CD14-positive monocyte (primary cell): ENCODE data around the gene PXMP4. TPM values are rescaled to one million over a fixed set of nuclear protein-coding genes. Genes with fewer than 3 reads are reported as not detected.

Experiments used
- DNase-seq, 3 donors: peaks; one replicate each; pipeline ENCODE4 v3.0.0-alpha.2; 2011 to 2022
- H2AFZ ChIP-seq: 2 replicates; pipeline ENCODE4 v1.6.0; 2012; ENCODE audit warnings: mild to moderate bottlenecking, low read depth, low read length, inconsistent platforms; ENCODE audit not compliant: insufficient read depth, poor library complexity, severe bottlenecking
- H3K27ac ChIP-seq, 2 donors: 1 replicate in 1 of 2; 2 replicates in 1 of 2; pipeline ENCODE4 v1.5.1; 2012 to 2013; ENCODE audit warnings: low read length in 2 of 2, control low read depth in 1 of 2, inconsistent platforms in 1 of 2, low read depth in 1 of 2, mild to moderate bottlenecking in 1 of 2
- H3K27me3 ChIP-seq, 2 donors: one replicate each; pipeline versions ENCODE4 v1.6.0 to v1.6.1; 2011 to 2013; ENCODE audit warnings: low read length in 2 of 2; ENCODE audit not compliant: control insufficient read depth in 2 of 2, insufficient read depth in 2 of 2
- H3K36me3 ChIP-seq, 2 donors: replicated peaks in 1 of 2; 1 replicate in 1 of 2; 2 replicates in 1 of 2; pipeline versions ENCODE4 v1.5.1 to v1.6.1; 2012 to 2013; ENCODE audit warnings: low read length in 2 of 2, control low read depth in 1 of 2, inconsistent platforms in 1 of 2, mild to moderate bottlenecking in 1 of 2; ENCODE audit not compliant: insufficient read depth in 2 of 2, control insufficient read depth in 1 of 2
- H3K4me1 ChIP-seq, 2 donors: 1 replicate in 1 of 2; 2 replicates in 1 of 2; pipeline versions ENCODE4 v1.5.1 to v1.6.1; 2012 to 2013; ENCODE audit warnings: low read length in 2 of 2, control low read depth in 1 of 2, inconsistent platforms in 1 of 2, mild to moderate bottlenecking in 1 of 2, moderate library complexity in 1 of 2; ENCODE audit not compliant: insufficient read depth in 2 of 2, control insufficient read depth in 1 of 2
- H3K4me2 ChIP-seq: replicated peaks from 2 replicates; pipeline ENCODE3; 2012; ENCODE audit warnings: low read length, moderate library complexity, mild to moderate bottlenecking; ENCODE audit not compliant: poor library complexity, severe bottlenecking; ENCODE audit errors: extremely low read depth
- H3K4me3 ChIP-seq, 3 experiments: fragments of 200-600 bp in 1 of 3; sonication (generic) in 1 of 3; replicated peaks in 1 of 3; 1 replicate in 2 of 3; 2 replicates in 1 of 3; pipeline ENCODE4 v1.5.1; 2011 to 2013; ENCODE audit warnings: low read length in 3 of 3, mild to moderate bottlenecking in 3 of 3, control low read depth in 2 of 3, low read depth in 2 of 3, inconsistent platforms in 1 of 3, moderate library complexity in 1 of 3
- H3K79me2 ChIP-seq: 2 replicates; pipeline ENCODE4 v1.6.0; 2012; ENCODE audit warnings: mild to moderate bottlenecking, control low read depth, inconsistent platforms, low read length, moderate library complexity; ENCODE audit not compliant: insufficient read depth
- H3K9ac ChIP-seq: 2 replicates; pipeline ENCODE4 v1.6.0; 2017; ENCODE audit warnings: low read length, mild to moderate bottlenecking; ENCODE audit not compliant: insufficient read depth, poor library complexity, severe bottlenecking
- H3K9me3 ChIP-seq, 2 donors: replicated peaks in 1 of 2; 1 replicate in 1 of 2; 2 replicates in 1 of 2; pipeline versions ENCODE4 v1.5.1 to v1.6.1; 2012 to 2013; ENCODE audit warnings: low read length in 2 of 2, control low read depth in 1 of 2; ENCODE audit not compliant: control insufficient read depth in 1 of 2, insufficient read depth in 1 of 2
- H4K20me1 ChIP-seq: 2 replicates; pipeline ENCODE4 v1.6.0; 2012; ENCODE audit warnings: mild to moderate bottlenecking, low read length, control low read depth, moderate library complexity; ENCODE audit not compliant: insufficient read depth
- H3K27ac Mint-ChIP-seq, 7 donors: one replicate each; pipeline ENCODE4 v1.8.0; 2020; ENCODE audit warnings: mild to moderate bottlenecking in 7 of 7, mixed read lengths in 7 of 7, moderate library complexity in 6 of 7, inconsistent platforms in 2 of 7
- H3K27me3 Mint-ChIP-seq, 3 donors: one replicate each; pipeline ENCODE4 v1.8.0; 2021 to 2022; ENCODE audit warnings: low read depth in 3 of 3, mild to moderate bottlenecking in 3 of 3, mixed read lengths in 3 of 3, moderate library complexity in 3 of 3, inconsistent platforms in 1 of 3
- H3K36me3 Mint-ChIP-seq, 2 donors: one replicate each; pipeline ENCODE4 v1.8.0; 2020; ENCODE audit warnings: mixed read lengths in 2 of 2, inconsistent platforms in 1 of 2, mild to moderate bottlenecking in 1 of 2
- H3K4me1 Mint-ChIP-seq: one replicate; pipeline ENCODE4 v1.8.0; 2020; ENCODE audit warnings: mild to moderate bottlenecking, mixed read lengths
- H3K4me3 Mint-ChIP-seq, 2 donors: one replicate each; pipeline ENCODE4 v1.8.0; 2020; ENCODE audit warnings: mild to moderate bottlenecking in 2 of 2, mixed read lengths in 2 of 2, moderate library complexity in 1 of 2
- H3K9me3 Mint-ChIP-seq, 7 donors: one replicate each; pipeline ENCODE4 v1.8.0; 2020 to 2022; ENCODE audit warnings: mixed read lengths in 7 of 7, mild to moderate bottlenecking in 6 of 7, moderate library complexity in 6 of 7, inconsistent platforms in 2 of 7
- WGBS: methylation state at CpG from one replicate; pipeline ENCODE4 v1.1.5; 2013; ENCODE audit warnings: missing lambda C conversion rate; ENCODE audit not compliant: insufficient coverage; 5-methylcytosine and 5-hydroxymethylcytosine counted together
- intact Hi-C, 2 donors: fragments of 100-400 bp; cut with micrococcal nuclease; formaldehyde crosslinking; loops; one replicate each; pipeline versions ENCODE4 v1.15.0 to v1.15.1; 2023
- polyA plus RNA-seq, 3 donors: library from polyadenylated mRNA; depleted of rRNA in 1 of 3; unstranded in 2 of 3; stranded (reverse) in 1 of 3; fragments of 300-500 nt in 2 of 3; fragments of >200 nt in 1 of 3; fragmentation: Illumina TruSeq in 2 of 3; gene quantifications; 1 replicate in 2 of 3; 2 replicates in 1 of 3; pipeline ENCODE4 v1.2.3, GENCODE V29; 2012 to 2021
- TF ChIP-seq, protein P1 (sequence below): fragments of 200-600 bp; IDR thresholded peaks from one replicate; pipeline ENCODE4 v1.8.0; 2022; ENCODE audit warnings: antibody characterized with exemption, mild to moderate bottlenecking

The PXMP4 gene
- polyA plus RNA-seq, 3 donors = 4.9 to 11.4 (median 9.0) TPM

- Mint-ChIP-seq H3K4me3 (no peak overlapping the region), H3K36me3 (peaks cover 2 to 17% of the 10 kb centered on the region in 2 donors), H3K9me3 (no peaks in the 10 kb centered on the region), H3K27me3 (peaks cover 2 to 8% (median 3%) of the 10 kb centered on the region in 3 donors), H3K27ac (peak overlapping the region in 1 of 7 donors; percentile 47), H3K4me1 (peaks cover 27% of the 10 kb centered on the region)
- Histone ChIP-seq H3K4me3 (no peak overlapping the region), H2AFZ (no peak overlapping the region), H4K20me1 (peaks cover 9% of the 10 kb centered on the region), H3K36me3 (no peaks in the 10 kb centered on the region), H3K4me2 (no peak overlapping the region), H3K27ac (no peak overlapping the region), H3K9ac (no peak overlapping the region), H3K9me3 (no peaks in the 10 kb centered on the region), H3K27me3 (no peaks in the 10 kb centered on the region), H3K4me1 (peaks cover 25 to 39% of the 10 kb centered on the region in 2 donors), H3K79me2 (no peaks in the 10 kb centered on the region)
- 96% methylated on average over 5 of the region's 8 CpGs for WGBS
- intact Hi-C loops = loop anchor here in 1 of 2 donors (5.0 kb wide), 1 partner anchor 229 kb away; the partner anchor contains the start of gene SNTA1
- no peak for DNase-seq
- TF ChIP-seq, protein P1, sequence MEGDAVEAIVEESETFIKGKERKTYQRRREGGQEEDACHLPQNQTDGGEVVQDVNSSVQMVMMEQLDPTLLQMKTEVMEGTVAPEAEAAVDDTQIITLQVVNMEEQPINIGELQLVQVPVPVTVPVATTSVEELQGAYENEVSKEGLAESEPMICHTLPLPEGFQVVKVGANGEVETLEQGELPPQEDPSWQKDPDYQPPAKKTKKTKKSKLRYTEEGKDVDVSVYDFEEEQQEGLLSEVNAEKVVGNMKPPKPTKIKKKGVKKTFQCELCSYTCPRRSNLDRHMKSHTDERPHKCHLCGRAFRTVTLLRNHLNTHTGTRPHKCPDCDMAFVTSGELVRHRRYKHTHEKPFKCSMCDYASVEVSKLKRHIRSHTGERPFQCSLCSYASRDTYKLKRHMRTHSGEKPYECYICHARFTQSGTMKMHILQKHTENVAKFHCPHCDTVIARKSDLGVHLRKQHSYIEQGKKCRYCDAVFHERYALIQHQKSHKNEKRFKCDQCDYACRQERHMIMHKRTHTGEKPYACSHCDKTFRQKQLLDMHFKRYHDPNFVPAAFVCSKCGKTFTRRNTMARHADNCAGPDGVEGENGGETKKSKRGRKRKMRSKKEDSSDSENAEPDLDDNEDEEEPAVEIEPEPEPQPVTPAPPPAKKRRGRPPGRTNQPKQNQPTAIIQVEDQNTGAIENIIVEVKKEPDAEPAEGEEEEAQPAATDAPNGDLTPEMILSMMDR = no peak
These were observed 48.4 kb downstream of the PXMP4 start for GRCh38 chr20:33671573-33672288.

GRCh38 chr20:33670715-33671499 is 49.2 kb downstream of the PXMP4 start:
- H3K27me3 ChIP-seq = no peaks in the 10 kb centered on the region
- peaks cover 9% of the 10 kb centered on the region for H4K20me1 ChIP-seq
- no peak overlapping the region for H3K27ac ChIP-seq
- no peaks in the 10 kb centered on the region for H3K9me3 Mint-ChIP-seq
- no peaks in the 10 kb centered on the region for H3K36me3 ChIP-seq
- H3K4me3 Mint-ChIP-seq = no peak overlapping the region
- TF ChIP-seq, protein P1 = no peak
- intact Hi-C loops = loop anchor here in 1 of 2 donors (5.0 kb wide), 1 partner anchor 229 kb away; the partner anchor contains the start of gene SNTA1
- no peak overlapping the region for H3K4me2 ChIP-seq
- no peak overlapping the region for H3K9ac ChIP-seq
- H2AFZ ChIP-seq = no peak overlapping the region
- peaks cover 2 to 8% (median 3%) of the 10 kb centered on the region in 3 donors for H3K27me3 Mint-ChIP-seq
- H3K4me1 Mint-ChIP-seq = peaks cover 34% of the 10 kb centered on the region
- 100% methylated on average over 4 of the region's 6 CpGs for WGBS
- DNase-seq = no peak
- H3K4me1 ChIP-seq = peaks cover 32 to 47% of the 10 kb centered on the region in 2 donors
- no peaks in the 10 kb centered on the region for H3K9me3 ChIP-seq
- H3K27ac Mint-ChIP-seq = peak overlapping the region in 1 of 7 donors; percentile 68
- peaks cover 2 to 11% of the 10 kb centered on the region in 2 donors for H3K36me3 Mint-ChIP-seq
- H3K79me2 ChIP-seq = no peaks in the 10 kb centered on the region
- H3K4me3 ChIP-seq = no peak overlapping the region
